Limb (tissue), 2 donors: ENCODE data around the gene SEMA3C.

Experiments used
- DNase-seq, 2 donors: peaks; one replicate each; pipeline ENCODE4 v3.0.0-alpha.2; 2016; ENCODE audit errors: extremely low spot score in 2 of 2

Gene SEMA3C

GRCh38 chr7:80890426-80891258 lies 28.2 kb downstream of the SEMA3C start:
- no peak for DNase-seq

- no peak for DNase-seq
These were observed 29.3 kb downstream of the SEMA3C start for GRCh38 chr7:80889525-80889924.

GRCh38 chr7:80885757-80886156 lies 33.1 kb downstream of the SEMA3C start:
- no peak for DNase-seq

GRCh38 chr7:80884511-80885195 lies 34.2 kb downstream of the SEMA3C start:
- DNase-seq: no peak

- no peak for DNase-seq
These were observed 35.5 kb downstream of the SEMA3C start for GRCh38 chr7:80883154-80884025.

- no peak for DNase-seq
These were observed 36.5 kb downstream of the SEMA3C start for GRCh38 chr7:80882213-80882801.

- peak in 1 of 2 donors; percentile 49 for DNase-seq
These were observed 37.4 kb downstream of the SEMA3C start for GRCh38 chr7:80881351-80881900.

- no peak for DNase-seq
These were observed 39.0 kb downstream of the SEMA3C start for GRCh38 chr7:80879849-80880248.

- DNase-seq: peak in 1 of 2 donors; percentile 32
These were observed 41.9 kb downstream of the SEMA3C start for GRCh38 chr7:80876894-80877414.

GRCh38 chr7:80875537-80876120 lies 43.2 kb downstream of the SEMA3C start:
- DNase-seq: no peak

GRCh38 chr7:80873140-80873539 lies 45.7 kb downstream of the SEMA3C start:
- DNase-seq: no peak

- DNase-seq: no peak
These were observed 47.6 kb downstream of the SEMA3C start for GRCh38 chr7:80871228-80871627.

- no peak for DNase-seq
These were observed 48.0 kb downstream of the SEMA3C start for GRCh38 chr7:80870813-80871212.

GRCh38 chr7:80869821-80870751 lies 48.8 kb downstream of the SEMA3C start:
- DNase-seq: no peak

GRCh38 chr7:80869106-80869784 lies 49.6 kb downstream of the SEMA3C start:
- DNase-seq: no peak

GRCh38 chr7:80868566-80868965 lies 50.3 kb downstream of the SEMA3C start:
- DNase-seq: no peak

GRCh38 chr7:80860554-80860953 lies 58.3 kb downstream of the SEMA3C start:
- DNase-seq: no peak

- DNase-seq: no peak
These were observed 59.4 kb downstream of the SEMA3C start for GRCh38 chr7:80859272-80859970.
